ENCODE measurements around the gene CAMTA1. TPM values are rescaled to one million over a fixed set of nuclear protein-coding genes. Genes with fewer than 3 reads are reported as not detected.

CAMTA1 gene
- total RNA-seq, 2 donors from 2014 or later: 36.5 to 57.5 TPM

- Mint-ChIP-seq H3K27me3 (peaks cover 14% of the 10 kb centered on the region in 2 donors), H3K4me3 (no peak overlapping the region), H3K36me3 (no peaks in the 10 kb centered on the region), H3K27ac (no peak overlapping the region), H3K9me3 (no peaks in the 10 kb centered on the region), H3K4me1 (ENCODE audit: low read depth in 2 of 2) (peaks cover 0 to 5% of the 10 kb centered on the region in 2 donors)
- ATAC-seq (no peak), DNase-seq (ENCODE audit: low spot score) (no peak)
Measured at GRCh38 chr1:6958407-6959030, 173.3 kb downstream of the CAMTA1 start.

- ATAC-seq (no peak), DNase-seq (ENCODE audit: low spot score) (no peak)
- H3K4me1 Mint-ChIP-seq (ENCODE audit: low read depth in 2 of 2): peaks cover 0 to 5% of the 10 kb centered on the region in 2 donors
- H3K27me3 Mint-ChIP-seq: peaks cover 18 to 21% of the 10 kb centered on the region in 2 donors
- H3K9me3 Mint-ChIP-seq: no peaks in the 10 kb centered on the region
- no peak overlapping the region for H3K4me3 Mint-ChIP-seq
- H3K27ac Mint-ChIP-seq: no peak overlapping the region
- H3K36me3 Mint-ChIP-seq: no peaks in the 10 kb centered on the region
Measured at GRCh38 chr1:6959491-6959890, 174.2 kb downstream of the CAMTA1 start.

- no peak for ATAC-seq
Measured at GRCh38 chr1:6960291-6960811, 175.1 kb downstream of the CAMTA1 start.

GRCh38 chr1:6960860-6961259 is 175.6 kb downstream of the CAMTA1 start:
- Mint-ChIP-seq H3K27me3 (peaks cover 31 to 35% of the 10 kb centered on the region in 2 donors), H3K4me1 (ENCODE audit: low read depth in 2 of 2) (peaks cover 0 to 5% of the 10 kb centered on the region in 2 donors), H3K27ac (no peak overlapping the region), H3K4me3 (no peak overlapping the region), H3K9me3 (no peaks in the 10 kb centered on the region), H3K36me3 (no peaks in the 10 kb centered on the region)
- ATAC-seq: no peak
- no peak for DNase-seq (ENCODE audit: low spot score)

More at GRCh38 chr1:6960291-6960811, 175.1 kb downstream of the CAMTA1 start:
- peaks cover 0 to 5% of the 10 kb centered on the region in 2 donors for H3K4me1 Mint-ChIP-seq (ENCODE audit: low read depth in 2 of 2)
- no peaks in the 10 kb centered on the region for H3K36me3 Mint-ChIP-seq
- peaks cover 26 to 29% of the 10 kb centered on the region in 2 donors for H3K27me3 Mint-ChIP-seq
- no peaks in the 10 kb centered on the region for H3K9me3 Mint-ChIP-seq
- DNase-seq (ENCODE audit: low spot score): peak; percentile 57
- no peak overlapping the region for H3K27ac Mint-ChIP-seq
- H3K4me3 Mint-ChIP-seq: no peak overlapping the region

GRCh38 chr1:6961289-6961688 is 176.0 kb downstream of the CAMTA1 start:
- Mint-ChIP-seq H3K27me3 (peaks cover 33 to 39% of the 10 kb centered on the region in 2 donors), H3K9me3 (no peaks in the 10 kb centered on the region), H3K4me3 (no peak overlapping the region), H3K36me3 (no peaks in the 10 kb centered on the region), H3K27ac (no peak overlapping the region), H3K4me1 (ENCODE audit: low read depth in 2 of 2) (peaks cover 0 to 5% of the 10 kb centered on the region in 2 donors)
- ATAC-seq (no peak), DNase-seq (ENCODE audit: low spot score) (peak; percentile 25)

GRCh38 chr1:6961905-6962477 is 176.7 kb downstream of the CAMTA1 start:
- no peaks in the 10 kb centered on the region for H3K9me3 Mint-ChIP-seq
- peaks cover 34 to 44% of the 10 kb centered on the region in 2 donors for H3K27me3 Mint-ChIP-seq
- DNase-seq (ENCODE audit: low spot score) (peak; percentile 54), ATAC-seq (peak in 1 of 2 donors; percentile 51)
- H3K4me3 Mint-ChIP-seq: no peak overlapping the region
- H3K27ac Mint-ChIP-seq: no peak overlapping the region
- H3K4me1 Mint-ChIP-seq (ENCODE audit: low read depth in 2 of 2): peaks cover 0 to 5% of the 10 kb centered on the region in 2 donors
- no peaks in the 10 kb centered on the region for H3K36me3 Mint-ChIP-seq

- Mint-ChIP-seq H3K4me3 (no peak overlapping the region), H3K36me3 (no peaks in the 10 kb centered on the region), H3K27me3 (peaks cover 36 to 49% of the 10 kb centered on the region in 2 donors), H3K27ac (no peak overlapping the region), H3K9me3 (no peaks in the 10 kb centered on the region), H3K4me1 (ENCODE audit: low read depth in 2 of 2) (peaks cover 0 to 5% of the 10 kb centered on the region in 2 donors)
- DNase-seq (ENCODE audit: low spot score) (peak; percentile 53), ATAC-seq (peak; percentile 51 to 63)
Measured at GRCh38 chr1:6962478-6962995, 177.3 kb downstream of the CAMTA1 start.

- no peaks in the 10 kb centered on the region for H3K36me3 Mint-ChIP-seq
- H3K27ac Mint-ChIP-seq: no peak overlapping the region
- peaks cover 0 to 5% of the 10 kb centered on the region in 2 donors for H3K4me1 Mint-ChIP-seq (ENCODE audit: low read depth in 2 of 2)
- ATAC-seq (peak; percentile 35 to 48), DNase-seq (ENCODE audit: low spot score) (peak; percentile 58)
- H3K9me3 Mint-ChIP-seq: no peaks in the 10 kb centered on the region
- peaks cover 43 to 56% of the 10 kb centered on the region in 2 donors for H3K27me3 Mint-ChIP-seq
- peak overlapping the region; percentile 62 for H3K4me3 Mint-ChIP-seq
Measured at GRCh38 chr1:6962996-6963911, 178.0 kb downstream of the CAMTA1 start.

GRCh38 chr1:6963912-6964307 is 178.7 kb downstream of the CAMTA1 start:
- Mint-ChIP-seq H3K4me1 (ENCODE audit: low read depth in 2 of 2) (peaks cover 2 to 12% of the 10 kb centered on the region in 2 donors), H3K27ac (no peak overlapping the region), H3K4me3 (peak overlapping the region; percentile 25), H3K9me3 (no peaks in the 10 kb centered on the region), H3K36me3 (no peaks in the 10 kb centered on the region), H3K27me3 (peaks cover 50 to 63% of the 10 kb centered on the region in 2 donors)
- ATAC-seq (no peak), DNase-seq (ENCODE audit: low spot score) (peak; percentile 44)

- no peaks in the 10 kb centered on the region for H3K36me3 Mint-ChIP-seq
- no peak overlapping the region for H3K4me3 Mint-ChIP-seq
- peaks cover 53 to 62% of the 10 kb centered on the region in 2 donors for H3K27me3 Mint-ChIP-seq
- DNase-seq (ENCODE audit: low spot score): peak; percentile 8
- no peaks in the 10 kb centered on the region for H3K9me3 Mint-ChIP-seq
- H3K27ac Mint-ChIP-seq: no peak overlapping the region
- no peak for ATAC-seq
- H3K4me1 Mint-ChIP-seq (ENCODE audit: low read depth in 2 of 2): peaks cover 6 to 15% of the 10 kb centered on the region in 2 donors
Measured at GRCh38 chr1:6965083-6965934, 180.1 kb downstream of the CAMTA1 start.

- Mint-ChIP-seq H3K4me1 (ENCODE audit: low read depth in 2 of 2) (peaks cover 6 to 15% of the 10 kb centered on the region in 2 donors), H3K9me3 (no peaks in the 10 kb centered on the region), H3K4me3 (no peak overlapping the region), H3K27me3 (peaks cover 48 to 57% of the 10 kb centered on the region in 2 donors), H3K36me3 (no peaks in the 10 kb centered on the region), H3K27ac (no peak overlapping the region)
- ATAC-seq (no peak), DNase-seq (ENCODE audit: low spot score) (no peak)
Measured at GRCh38 chr1:6965935-6966241, 180.6 kb downstream of the CAMTA1 start.

GRCh38 chr1:6966326-6966725 is 181.1 kb downstream of the CAMTA1 start:
- Mint-ChIP-seq H3K4me3 (no peak overlapping the region), H3K4me1 (ENCODE audit: low read depth in 2 of 2) (peaks cover 6 to 15% of the 10 kb centered on the region in 2 donors), H3K9me3 (no peaks in the 10 kb centered on the region), H3K27me3 (peaks cover 46 to 55% of the 10 kb centered on the region in 2 donors), H3K36me3 (no peaks in the 10 kb centered on the region), H3K27ac (no peak overlapping the region)
- ATAC-seq (no peak), DNase-seq (ENCODE audit: low spot score) (no peak)

All from natural killer cell treated with Interleukin-12 subunit alpha and Interleukin-12 subunit beta and Interleukin-15 and Interleukin-18, amount 100 ng/mL, for 72 hours (primary cell).